Body of pancreas (tissue), 4 donors: ENCODE measurements around the gene MAPT. TPM values are rescaled to one million over a fixed set of nuclear protein-coding genes. Genes with fewer than 3 reads are reported as not detected.

Experiments
- ATAC-seq: fragments of 150-250 bp; one replicate; pipeline ENCODE4 v1.9.1; 2016
- DNase-seq, 4 donors: peaks; one replicate each; pipeline ENCODE4 v3.0.0-alpha.2; 2019
- H3K27ac ChIP-seq, 4 donors: fragments of 200-600 bp; sonication (generic); 1 replicate in 3 of 4; 2 replicates in 1 of 4; pipeline versions ENCODE4 v1.5.1 to v1.6.1; 2016 to 2019; ENCODE audit warnings: mild to moderate bottlenecking in 1 of 4, mixed read lengths in 1 of 4, moderate library complexity in 1 of 4
- H3K27me3 ChIP-seq, 2 donors: fragments of 200-600 bp; sonication (generic); one replicate each; pipeline ENCODE4 v1.6.0; 2016; ENCODE audit warnings: mild to moderate bottlenecking in 1 of 2
- H3K36me3 ChIP-seq, 2 donors: fragments of 200-600 bp; sonication (generic); replicated peaks in 1 of 2; 2 replicates each; pipeline ENCODE4 v1.5.1; 2016; ENCODE audit warnings: low read depth in 2 of 2; ENCODE audit not compliant: insufficient read depth in 1 of 2
- H3K4me1 ChIP-seq: fragments of 200-600 bp; sonication (generic); one replicate; pipeline ENCODE4 v1.6.0; 2016
- H3K4me3 ChIP-seq, 2 donors: fragments of 200-600 bp; sonication (generic); 1 replicate in 1 of 2; 2 replicates in 1 of 2; pipeline ENCODE4 v1.5.1; 2016 to 2019
- H3K9me3 ChIP-seq, 3 donors: fragments of 200-600 bp; sonication (generic); 1 replicate in 2 of 3; 2 replicates in 1 of 3; pipeline ENCODE4 v1.5.1; 2016
- CTCF ChIP-seq, 7 experiments: fragments of 450-650 bp in 4 of 7; fragments of 200-600 bp in 3 of 7; sonication (generic) in 3 of 7; IDR thresholded peaks; one replicate each; pipeline ENCODE4 v1.5.1; 2016 to 2019; ENCODE audit warnings: antibody characterized with exemption in 7 of 7
- POLR2A ChIP-seq, 3 donors: fragments of 450-650 bp; IDR thresholded peaks; one replicate each; pipeline ENCODE4 v1.6.1; 2016; ENCODE audit warnings: antibody characterized with exemption in 3 of 3, mild to moderate bottlenecking in 2 of 3
- WGBS, 2 donors: methylation state at CpG; one replicate each; pipeline ENCODE4 v1.1.5; 2017; 5-methylcytosine and 5-hydroxymethylcytosine counted together
- intact Hi-C: fragments of 100-400 bp; cut with DNase I; formaldehyde crosslinking; loops from one replicate; pipeline ENCODE4 v1.15.1; 2023
- total RNA-seq, 2 donors: library from RNA; depleted of rRNA; stranded (reverse); fragments of >200 nt; gene quantifications; one replicate each; pipeline ENCODE4 v1.1.0, GENCODE V29; 2016

The MAPT gene
- total RNA-seq, 2 donors from 2014 or later, result 1.6 to 2.3 TPM

GRCh38 chr17:45918241-45918745 lies 23.9 kb downstream of the MAPT start:
- 84 to 92% methylated on average over 2 of the region's 2 CpGs for WGBS, 2 donors
- H3K36me3 ChIP-seq, result no peaks in the 10 kb centered on the region
- TF ChIP-seq CTCF (IDR thresholded peaks at IDR 0.05) (no peak), POLR2A (IDR thresholded peaks at IDR 0.05) (no peak)
- no peak overlapping the region for H3K27ac ChIP-seq
- H3K4me1 ChIP-seq, result no peaks in the 10 kb centered on the region
- ATAC-seq, result no peak
- intact Hi-C loops, result no loop called here
- H3K9me3 ChIP-seq, result no peaks in the 10 kb centered on the region
- H3K4me3 ChIP-seq, result no peak overlapping the region
- no peaks in the 10 kb centered on the region for H3K27me3 ChIP-seq
- no peak for DNase-seq

GRCh38 chr17:45919136-45919535 lies 24.8 kb downstream of the MAPT start:
- TF ChIP-seq CTCF (IDR thresholded peaks at IDR 0.05), result no peak
- no peak for TF ChIP-seq POLR2A (IDR thresholded peaks at IDR 0.05)
- Histone ChIP-seq H3K4me3 (no peak overlapping the region), H3K4me1 (no peaks in the 10 kb centered on the region), H3K9me3 (no peaks in the 10 kb centered on the region), H3K27ac (no peak overlapping the region), H3K27me3 (no peaks in the 10 kb centered on the region), H3K36me3 (no peaks in the 10 kb centered on the region)
- WGBS, 2 donors, result 54 to 72% methylated on average over 14 to 15 of the region's 15 CpGs
- no peak for ATAC-seq
- intact Hi-C loops, result no loop called here
- no peak for DNase-seq

- Histone ChIP-seq H3K9me3 (no peaks in the 10 kb centered on the region), H3K36me3 (no peaks in the 10 kb centered on the region), H3K4me3 (no peak overlapping the region), H3K27ac (no peak overlapping the region), H3K27me3 (no peaks in the 10 kb centered on the region), H3K4me1 (no peaks in the 10 kb centered on the region)
- DNase-seq (no peak), ATAC-seq (no peak)
- TF ChIP-seq POLR2A (IDR thresholded peaks at IDR 0.05) (no peak), CTCF (IDR thresholded peaks at IDR 0.05) (no peak)
- WGBS, 2 donors, result 76 to 81% methylated on average over 8 to 9 of the region's 9 CpGs
- intact Hi-C loops, result no loop called here
These were observed 25.7 kb downstream of the MAPT start for GRCh38 chr17:45920083-45920482.

DNA sequence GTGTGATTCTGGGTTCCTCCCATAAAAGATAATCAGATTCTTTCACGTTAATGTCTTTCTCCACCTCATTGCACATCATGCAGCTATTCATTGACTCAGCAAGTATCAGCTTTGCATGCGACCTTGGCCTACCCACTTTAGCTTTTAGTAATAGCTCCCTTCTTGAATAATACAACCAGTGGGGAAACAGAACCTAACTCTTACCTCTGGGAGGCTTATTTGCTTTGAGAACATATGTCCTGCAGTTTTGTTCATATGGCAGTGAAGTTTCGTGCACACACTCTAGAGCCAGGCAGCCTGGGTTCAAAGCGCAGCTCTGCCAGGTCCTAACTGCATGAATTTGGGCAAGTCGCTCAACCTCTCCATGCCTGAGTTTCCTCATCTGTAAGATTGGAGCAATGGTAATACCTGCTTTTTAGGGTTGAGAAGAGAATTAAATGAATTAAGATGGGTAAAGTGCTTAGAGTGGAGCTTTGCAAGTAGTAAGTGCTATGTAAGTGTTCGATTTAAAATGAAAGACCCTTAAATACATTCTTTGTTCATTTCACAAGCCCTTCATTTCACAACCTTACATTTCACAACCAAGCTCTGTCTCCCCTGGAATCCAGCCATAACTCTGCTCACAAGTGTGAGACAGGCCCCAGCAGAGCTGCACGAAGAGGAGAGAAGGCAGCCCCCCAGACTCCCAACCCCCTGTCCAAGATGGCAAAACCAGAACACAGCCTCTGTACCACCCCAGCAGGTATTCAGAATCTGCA lies 29.3 kb downstream of the MAPT start:
- TF ChIP-seq POLR2A (IDR thresholded peaks at IDR 0.05) (no peak), CTCF (IDR thresholded peaks at IDR 0.05) (no peak)
- ATAC-seq, result no peak
- H3K9me3 ChIP-seq, result no peaks in the 10 kb centered on the region
- H3K4me3 ChIP-seq, result no peak overlapping the region
- WGBS, 2 donors, result 64 to 66% methylated on average over 7 of the region's 7 CpGs
- intact Hi-C loops, result no loop called here
- H3K27ac ChIP-seq, result no peak overlapping the region
- H3K27me3 ChIP-seq, result no peaks in the 10 kb centered on the region
- DNase-seq, result no peak
- H3K4me1 ChIP-seq, result no peaks in the 10 kb centered on the region
- no peaks in the 10 kb centered on the region for H3K36me3 ChIP-seq

- no peaks in the 10 kb centered on the region for H3K27me3 ChIP-seq
- H3K4me1 ChIP-seq, result no peaks in the 10 kb centered on the region
- H3K9me3 ChIP-seq, result no peaks in the 10 kb centered on the region
- DNase-seq, result no peak
- H3K36me3 ChIP-seq, result no peaks in the 10 kb centered on the region
- ATAC-seq, result no peak
- TF ChIP-seq CTCF (IDR thresholded peaks at IDR 0.05), result no peak
- TF ChIP-seq POLR2A (IDR thresholded peaks at IDR 0.05), result no peak
- intact Hi-C loops, result no loop called here
- H3K4me3 ChIP-seq, result no peak overlapping the region
- WGBS, 2 donors, result 76 to 79% methylated on average over 9 to 10 of the region's 10 CpGs
- no peak overlapping the region for H3K27ac ChIP-seq
These were observed 30.0 kb downstream of the MAPT start for GRCh38 chr17:45924332-45924820.
